WI38 (cell line): ENCODE measurements around the gene SPARC.

Experiments
- H3K4me3 ChIP-seq: 2 replicates; pipeline ENCODE4 v1.5.1; 2011; ENCODE audit warnings: low read depth, mild to moderate bottlenecking, control low read depth, low read length
- TF ChIP-seq, protein P1 (sequence below): IDR thresholded peaks from 2 replicates; pipeline ENCODE4 v1.5.1; 2012; ENCODE audit warnings: low read depth, mild to moderate bottlenecking, control low read depth, low read length

The SPARC gene

DNA sequence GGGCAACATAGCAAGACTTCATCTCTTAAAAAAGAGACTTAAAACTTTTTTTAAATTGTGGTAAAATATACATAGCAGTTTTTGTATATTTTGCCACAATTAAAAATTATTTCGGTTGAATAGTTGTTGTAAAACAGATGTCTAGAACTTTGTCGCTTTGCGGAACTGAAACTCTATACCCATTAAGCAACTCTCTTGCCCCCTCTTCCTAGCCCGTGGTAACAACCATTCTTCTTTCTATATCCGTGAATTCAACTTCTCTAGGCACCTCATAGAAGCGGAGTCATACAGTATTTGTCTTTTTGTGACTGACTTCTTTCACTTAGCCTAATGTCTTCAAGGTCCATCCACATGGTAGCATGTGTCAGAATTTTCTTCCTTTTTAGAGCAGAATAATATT, 43.3 kb downstream of the SPARC start:
- TF ChIP-seq, protein P1, sequence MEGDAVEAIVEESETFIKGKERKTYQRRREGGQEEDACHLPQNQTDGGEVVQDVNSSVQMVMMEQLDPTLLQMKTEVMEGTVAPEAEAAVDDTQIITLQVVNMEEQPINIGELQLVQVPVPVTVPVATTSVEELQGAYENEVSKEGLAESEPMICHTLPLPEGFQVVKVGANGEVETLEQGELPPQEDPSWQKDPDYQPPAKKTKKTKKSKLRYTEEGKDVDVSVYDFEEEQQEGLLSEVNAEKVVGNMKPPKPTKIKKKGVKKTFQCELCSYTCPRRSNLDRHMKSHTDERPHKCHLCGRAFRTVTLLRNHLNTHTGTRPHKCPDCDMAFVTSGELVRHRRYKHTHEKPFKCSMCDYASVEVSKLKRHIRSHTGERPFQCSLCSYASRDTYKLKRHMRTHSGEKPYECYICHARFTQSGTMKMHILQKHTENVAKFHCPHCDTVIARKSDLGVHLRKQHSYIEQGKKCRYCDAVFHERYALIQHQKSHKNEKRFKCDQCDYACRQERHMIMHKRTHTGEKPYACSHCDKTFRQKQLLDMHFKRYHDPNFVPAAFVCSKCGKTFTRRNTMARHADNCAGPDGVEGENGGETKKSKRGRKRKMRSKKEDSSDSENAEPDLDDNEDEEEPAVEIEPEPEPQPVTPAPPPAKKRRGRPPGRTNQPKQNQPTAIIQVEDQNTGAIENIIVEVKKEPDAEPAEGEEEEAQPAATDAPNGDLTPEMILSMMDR = no peak
- H3K4me3 ChIP-seq = no peak overlapping the region

DNA sequence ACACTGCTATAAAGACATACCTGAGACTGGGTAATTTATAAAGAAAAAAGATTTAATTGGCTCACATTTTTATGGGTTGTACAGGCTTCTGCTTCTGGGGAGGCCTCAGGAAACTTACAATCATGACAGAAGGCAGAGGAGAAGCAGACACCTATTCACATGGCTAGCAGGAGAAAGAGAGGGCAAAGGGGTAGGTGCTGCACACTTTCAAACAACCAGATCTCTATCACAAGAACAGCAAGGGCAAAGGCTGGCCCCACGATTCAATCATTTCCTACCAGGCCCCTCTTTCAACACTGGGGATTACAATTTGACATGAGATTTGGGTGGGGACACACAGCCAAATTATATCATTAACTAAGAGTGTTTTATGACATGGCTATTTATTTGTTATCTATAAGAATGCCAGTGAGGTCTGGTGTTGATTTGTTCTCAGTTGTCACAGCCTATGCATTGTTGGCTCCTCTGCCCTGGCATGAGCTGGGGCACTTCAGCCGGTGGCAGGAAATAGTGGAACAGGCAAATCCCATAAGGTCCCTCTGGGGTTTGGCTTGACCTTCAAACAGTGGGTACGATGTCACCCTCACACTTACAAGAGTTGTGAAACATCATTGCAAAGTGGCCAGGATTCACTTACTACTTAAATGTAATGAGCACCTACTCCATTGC, 44.1 kb downstream of the SPARC start:
- H3K4me3 ChIP-seq = no peak overlapping the region
- TF ChIP-seq, protein P1 = no peak

DNA sequence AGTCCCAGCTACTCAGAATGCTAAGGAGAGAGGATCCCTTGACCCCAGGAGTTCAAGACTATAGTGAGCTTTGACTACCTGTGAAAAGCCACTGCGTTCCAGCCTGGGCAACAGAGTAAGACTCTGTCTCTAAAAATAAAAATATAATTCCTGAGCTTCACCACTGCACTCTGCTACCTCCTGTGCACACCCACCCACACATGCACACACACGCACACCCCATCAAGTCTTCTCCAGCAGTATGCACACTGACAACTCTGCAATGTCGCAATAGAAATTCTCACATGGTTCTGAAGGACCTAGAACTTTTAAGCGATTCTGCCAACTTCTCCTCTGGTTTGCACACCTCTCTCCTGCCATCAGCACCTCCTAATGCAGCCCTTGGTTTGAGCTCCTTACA, 48.1 kb downstream of the SPARC start:
- no peak overlapping the region for H3K4me3 ChIP-seq

DNA sequence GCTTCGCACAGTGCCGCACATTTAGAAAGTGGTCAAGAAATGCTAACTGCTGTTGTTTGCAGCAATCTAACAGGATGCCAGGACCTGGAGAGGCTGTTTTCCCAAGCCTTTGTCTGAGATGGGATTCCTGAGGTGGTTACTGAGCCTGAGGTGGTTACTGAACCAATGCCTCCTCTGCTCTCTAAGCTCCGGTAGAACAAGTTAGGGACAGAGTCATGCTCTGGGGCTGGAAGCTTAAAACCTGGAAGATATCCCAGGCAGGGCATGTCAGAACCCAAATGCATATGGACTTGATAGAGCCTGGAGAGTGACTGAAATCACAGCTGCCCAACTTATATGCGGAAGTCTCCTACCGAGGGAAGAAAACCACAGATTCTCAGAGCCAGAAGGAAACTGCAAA, 49.0 kb downstream of the SPARC start:
- TF ChIP-seq, protein P1 = no peak
- H3K4me3 ChIP-seq = no peak overlapping the region

More for the DNA sequence above, 48.1 kb downstream of the SPARC start:
- TF ChIP-seq, protein P1 = no peak

- TF ChIP-seq, protein P1 = no peak
- no peak overlapping the region for H3K4me3 ChIP-seq
Observed at GRCh38 chr5:151633892-151634291, 52.8 kb downstream of the SPARC start.

DNA sequence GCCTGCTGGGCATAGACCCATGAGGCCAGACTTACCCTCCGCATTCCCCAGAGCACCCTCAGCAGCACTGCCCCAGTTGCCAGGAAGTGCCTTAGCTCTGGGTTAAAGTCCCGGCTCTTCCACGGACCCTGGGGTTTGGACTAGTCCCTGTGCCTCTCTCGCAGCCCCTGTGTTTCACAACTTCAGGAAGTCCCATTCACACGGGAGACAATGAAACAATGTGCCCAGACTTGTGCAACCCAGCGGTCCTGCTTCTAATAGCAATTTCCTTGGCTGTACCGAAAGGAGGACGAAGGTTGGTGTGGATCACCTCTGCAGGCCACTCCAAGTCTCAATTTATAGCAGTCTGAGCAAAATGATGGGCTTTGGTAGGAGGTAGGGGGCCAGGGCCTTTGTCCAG, 53.8 kb downstream of the SPARC start:
- no peak overlapping the region for H3K4me3 ChIP-seq
- TF ChIP-seq, protein P1 = no peak

DNA sequence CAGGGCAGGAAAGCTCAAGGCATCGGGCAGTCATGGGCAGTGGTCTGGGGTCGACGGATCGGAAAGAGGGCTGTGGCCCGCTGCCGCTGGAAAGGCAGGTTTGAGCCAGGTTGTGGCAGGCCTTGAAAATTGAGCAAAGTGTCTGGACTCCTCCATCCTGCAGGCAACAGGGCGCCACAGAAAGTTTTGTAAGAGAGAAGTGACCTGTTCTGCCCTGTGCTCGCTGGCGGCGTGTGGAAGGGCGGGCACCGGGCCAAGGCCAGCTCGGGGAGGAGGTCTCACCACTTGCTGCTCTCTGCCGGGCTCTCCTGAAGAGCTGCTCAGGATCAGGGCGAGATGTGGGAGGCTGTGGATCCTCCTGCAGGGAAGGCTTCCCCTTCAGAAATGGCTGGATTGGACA, 54.2 kb downstream of the SPARC start:
- TF ChIP-seq, protein P1 = no peak
- H3K4me3 ChIP-seq = no peak overlapping the region
